DMS53 treated with DMSO at 0.1 percent for 48 hours (cell line): Measurements from ENCODE around the gene KPNA3.

ENCODE experiments used
- DNase-seq: peaks from one replicate; lab custom pipeline; 2025; ENCODE audit not compliant: unreplicated experiment; lab: John Stamatoyannopoulos, UW

KPNA3 gene

DNA sequence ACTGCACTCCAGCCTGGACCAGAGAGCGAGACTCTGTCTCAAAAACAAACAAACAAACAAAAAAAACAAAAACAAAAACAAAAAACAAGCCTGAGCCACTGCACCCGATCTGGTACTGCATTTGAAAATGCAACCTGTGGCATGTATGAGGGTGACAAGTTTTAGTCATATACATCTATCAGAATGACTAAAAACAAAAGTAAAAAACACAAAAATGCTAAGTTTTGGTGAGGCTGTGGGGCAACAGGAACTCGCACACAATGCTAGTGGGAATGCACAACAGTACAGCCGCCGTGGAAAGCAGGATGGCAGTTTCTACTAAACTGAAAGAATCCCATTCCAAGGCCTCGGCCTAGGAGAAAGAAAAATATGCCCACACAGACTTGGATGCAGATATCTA is 109.0 kb downstream of the KPNA3 start:
- no peak for DNase-seq

DNA sequence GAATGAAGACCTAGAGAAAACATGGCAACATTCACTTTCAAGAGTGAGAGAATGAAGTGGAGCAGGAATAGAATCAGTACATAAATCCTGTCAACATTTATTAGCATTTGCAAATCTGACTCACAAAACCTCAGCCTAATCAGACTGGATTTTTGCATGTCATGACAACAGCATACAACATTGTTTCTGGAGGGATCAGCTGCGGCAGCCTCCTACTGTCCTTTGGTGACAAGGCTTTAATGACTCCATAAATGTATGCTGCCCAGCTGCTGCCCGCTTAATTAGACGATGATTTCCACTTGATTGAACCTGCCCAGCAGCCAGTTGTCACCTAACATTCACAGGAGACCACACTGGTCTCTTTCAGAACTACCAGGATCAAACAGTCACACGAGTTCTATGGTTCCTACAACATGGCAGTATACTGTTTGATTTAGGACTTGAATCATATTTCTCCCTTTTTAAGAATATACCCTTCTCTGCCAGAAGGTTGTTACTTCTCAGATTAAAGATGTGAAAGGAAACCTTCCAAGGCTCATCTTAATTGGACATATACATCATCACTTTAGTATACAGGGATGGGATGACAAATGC is 110.5 kb downstream of the KPNA3 start:
- no peak for DNase-seq

DNA sequence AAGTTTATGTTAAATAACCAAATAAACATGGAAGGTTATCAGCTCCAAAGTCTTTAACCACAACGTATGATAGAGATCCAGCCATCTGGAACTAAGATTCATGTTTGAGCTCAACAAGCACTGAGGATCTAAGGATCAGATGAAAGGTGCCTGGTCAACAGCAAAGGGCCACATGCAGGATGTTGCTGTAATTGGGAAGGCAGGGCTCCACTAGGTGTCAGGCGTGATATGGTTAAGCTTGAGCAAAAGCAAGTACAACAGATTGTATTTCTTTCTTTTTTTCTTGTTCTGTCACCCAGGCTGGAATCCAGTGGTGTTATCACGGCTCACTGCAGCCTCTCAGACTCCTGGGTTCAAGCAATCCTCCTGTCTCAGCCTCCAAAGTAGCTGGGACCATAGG is 113.2 kb downstream of the KPNA3 start:
- DNase-seq, result no peak

DNA sequence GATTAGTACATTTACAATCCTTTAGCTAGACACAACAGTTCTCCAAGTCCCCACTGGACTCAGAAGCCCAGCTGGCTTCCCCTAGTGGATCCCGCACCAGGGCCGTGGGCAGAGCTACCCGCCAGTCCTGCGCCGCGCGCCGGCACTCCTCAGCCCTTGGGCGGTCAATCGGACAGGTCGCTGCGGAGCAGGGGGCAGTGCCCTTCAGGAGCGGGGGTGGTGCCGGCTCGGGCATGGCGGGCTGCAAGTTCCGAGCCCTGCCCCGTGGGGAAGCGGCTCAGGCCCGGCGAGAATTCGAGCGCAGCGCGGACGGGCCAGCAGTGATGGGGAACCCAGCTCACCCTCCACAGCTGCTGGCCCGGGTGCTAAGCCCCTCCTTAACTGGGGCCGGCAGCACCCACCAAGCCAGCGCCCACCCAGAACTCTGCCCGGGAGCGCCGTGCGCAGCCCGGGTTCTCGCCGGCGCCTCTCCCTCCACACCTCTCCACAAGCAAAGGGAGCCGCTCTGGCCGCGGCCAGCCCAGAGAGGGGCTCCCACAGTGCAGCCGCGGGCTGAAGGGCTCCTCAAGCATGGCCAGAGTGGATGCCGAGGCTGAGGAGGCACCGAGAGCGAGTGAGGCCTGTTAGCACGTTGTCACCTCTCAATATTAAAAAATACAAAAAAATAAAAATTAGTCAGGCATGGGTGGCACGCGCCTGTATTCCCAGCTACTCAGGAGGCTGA is 114.1 kb downstream of the KPNA3 start:
- no peak for DNase-seq

DNA sequence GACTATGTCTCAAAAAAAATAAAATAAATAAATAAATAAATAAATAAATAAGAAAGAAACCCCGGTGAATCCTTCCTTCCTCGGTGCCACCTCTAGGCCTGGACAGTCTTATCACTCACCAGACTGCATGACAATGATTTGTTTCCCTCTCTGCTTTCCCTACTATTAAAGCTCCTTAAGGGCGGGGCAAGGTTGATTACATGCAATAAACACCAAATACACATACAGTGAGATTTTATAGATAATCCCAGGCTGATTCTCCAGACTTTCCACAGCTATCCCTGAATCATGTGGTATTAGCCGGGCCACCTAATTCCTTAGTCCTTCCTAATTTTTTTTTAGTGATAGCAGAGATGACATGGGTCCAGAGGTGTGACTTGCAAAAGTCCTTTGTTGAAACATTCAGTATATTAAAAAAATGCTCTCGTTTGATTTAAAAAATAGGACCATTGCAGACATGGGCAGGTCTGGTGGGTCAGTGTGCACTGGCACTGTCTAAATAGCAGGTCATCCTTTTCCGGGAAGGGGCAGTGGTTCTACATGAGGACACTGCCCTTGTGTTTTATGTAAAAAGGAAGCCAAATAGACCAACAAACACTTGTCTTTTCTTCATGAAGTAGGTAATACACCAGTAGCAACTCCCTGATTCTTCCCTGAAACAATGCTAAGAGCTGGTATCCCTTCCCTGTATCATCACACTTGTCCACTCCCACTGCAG is 115.7 kb downstream of the KPNA3 start:
- DNase-seq, result no peak

DNA sequence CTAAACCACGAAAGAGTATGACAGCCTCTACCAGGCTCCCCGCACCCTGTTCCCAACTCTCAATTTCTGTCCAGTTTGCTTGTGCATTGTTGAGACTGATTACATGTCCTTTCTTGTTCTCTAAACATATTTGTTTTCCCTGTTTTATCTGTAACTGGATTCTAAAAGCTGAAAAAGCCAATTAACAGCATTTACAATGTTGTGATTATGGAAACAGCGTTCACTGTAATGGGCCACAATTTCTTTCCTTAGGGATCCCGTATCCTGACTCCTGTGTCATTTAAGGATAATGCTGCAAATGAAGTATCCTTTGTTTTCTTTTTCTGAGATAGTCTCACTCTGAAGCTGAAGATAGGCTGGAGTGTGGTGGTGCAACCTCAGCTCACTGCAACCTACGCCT is 121.7 kb downstream of the KPNA3 start:
- no peak for DNase-seq

DNA sequence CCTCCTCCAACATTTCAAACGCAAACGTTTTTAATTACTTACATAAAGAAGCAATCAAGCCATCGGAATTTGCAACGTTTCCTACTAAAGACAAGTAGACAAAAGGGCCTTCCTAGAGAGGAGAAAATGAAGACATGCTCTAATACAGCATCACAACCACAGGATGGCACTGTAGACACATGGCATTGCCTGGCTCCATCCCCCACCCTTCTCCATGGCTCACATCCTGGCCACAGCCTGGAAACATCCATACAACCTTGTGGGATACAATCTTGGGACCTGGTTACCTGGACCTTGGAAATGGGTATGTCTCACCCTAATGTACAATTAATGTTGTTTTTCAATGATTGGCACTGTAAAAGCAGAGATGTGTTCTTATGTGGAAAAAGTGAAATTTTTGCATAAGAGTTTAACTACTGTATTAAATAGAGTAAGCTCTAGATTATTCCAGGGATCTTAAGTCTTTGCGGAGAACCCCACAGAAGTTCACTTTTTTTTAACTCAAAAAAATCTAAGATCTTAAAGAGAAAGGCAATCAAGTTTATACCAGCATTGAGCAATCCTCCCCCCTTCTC is 122.7 kb downstream of the KPNA3 start:
- DNase-seq, result peak; percentile 64

DNA sequence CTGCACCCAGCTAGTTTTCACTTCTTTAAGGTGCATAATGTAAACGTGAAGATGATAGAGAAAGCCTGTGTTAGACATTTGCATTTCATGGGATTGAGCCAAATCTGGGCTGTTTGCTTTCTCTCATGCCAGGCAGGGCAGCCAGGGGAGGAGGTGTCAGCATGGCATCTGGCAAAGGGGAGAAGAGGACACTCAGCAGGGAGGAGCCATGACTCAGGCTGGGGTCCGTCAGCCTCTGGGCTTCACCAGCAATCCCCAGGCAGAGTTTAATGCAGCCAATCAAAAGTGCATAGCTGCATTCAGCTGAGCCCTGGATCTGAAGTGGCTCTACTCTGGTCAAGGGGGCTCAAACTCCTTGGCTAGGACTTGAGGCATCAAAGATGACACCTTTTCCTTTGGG is 124.7 kb downstream of the KPNA3 start:
- DNase-seq, result no peak

DNA sequence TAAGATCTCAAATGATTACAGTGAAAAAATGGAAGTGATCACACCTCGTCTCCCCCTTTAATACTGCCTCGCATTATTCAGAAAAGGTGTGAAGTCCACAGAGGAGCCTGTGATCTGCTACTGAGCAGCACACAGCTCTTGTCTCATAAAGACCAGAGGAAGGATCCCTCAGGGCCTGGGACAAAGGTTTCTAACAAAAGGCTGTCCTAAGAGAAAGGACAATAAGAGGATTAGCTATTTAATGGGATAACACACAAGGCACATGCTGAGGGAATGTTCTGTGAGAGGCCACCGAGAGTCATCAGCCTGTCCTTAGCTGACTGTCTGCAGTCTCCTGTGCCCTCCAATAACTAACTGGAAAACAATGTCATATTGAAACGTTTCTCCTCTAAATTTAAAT is 127.9 kb downstream of the KPNA3 start:
- no peak for DNase-seq

DNA sequence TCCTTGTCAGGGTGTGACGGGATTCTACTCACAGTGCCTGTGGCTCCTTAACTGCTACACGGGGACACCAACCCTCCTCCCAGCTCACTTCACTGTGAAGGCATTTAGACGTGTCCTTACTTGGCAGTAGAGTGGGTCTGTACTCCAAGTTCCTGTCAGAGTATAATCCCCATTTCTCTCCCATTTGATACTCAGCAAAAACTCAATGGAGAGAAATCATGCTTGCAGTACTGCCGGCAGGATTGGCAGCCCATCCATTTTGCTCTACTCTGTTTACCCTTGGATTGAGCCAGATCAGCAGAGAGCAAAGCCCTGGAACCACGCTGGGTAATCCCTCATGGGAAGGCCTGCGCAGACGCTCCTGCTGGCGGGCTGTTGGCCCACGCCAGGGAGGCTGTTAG is 135.2 kb downstream of the KPNA3 start:
- DNase-seq, result no peak

DNA sequence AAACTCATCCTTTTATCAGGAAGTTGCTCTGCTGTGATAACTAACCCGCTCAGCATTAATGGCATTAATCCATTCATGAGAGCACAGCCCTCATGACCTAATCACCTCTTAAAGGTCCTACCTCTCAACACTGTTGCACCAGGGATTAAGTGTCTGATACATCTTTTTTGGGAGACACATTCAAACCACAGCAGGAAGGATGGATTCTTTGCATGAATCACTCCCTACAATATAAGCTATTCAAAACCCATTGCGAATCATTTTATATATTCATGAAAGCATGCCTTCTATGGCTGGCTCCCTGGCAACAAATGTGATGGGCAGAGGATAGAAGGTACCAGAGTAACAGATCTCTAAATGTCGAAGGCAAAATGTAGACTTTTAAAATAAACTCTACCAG is 136.6 kb downstream of the KPNA3 start:
- no peak for DNase-seq

DNA sequence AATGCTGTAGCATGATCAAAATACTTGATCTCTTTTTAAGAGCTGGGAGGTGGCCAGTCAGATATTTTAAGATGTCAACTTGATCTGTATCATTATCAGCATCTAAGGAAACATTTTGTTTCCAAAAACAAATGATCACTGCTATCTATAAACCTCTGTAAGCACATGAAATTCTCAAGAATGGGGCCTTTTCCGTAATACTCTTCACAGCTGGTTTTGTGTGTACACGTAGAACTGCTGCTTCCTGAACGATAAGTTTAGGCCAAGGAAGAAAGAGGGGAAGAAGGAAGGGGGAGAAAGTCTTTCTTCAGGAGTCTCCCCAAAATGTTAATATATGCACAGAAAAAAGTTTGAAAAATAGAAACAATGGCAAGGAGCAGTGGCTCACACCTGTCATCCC is 138.5 kb downstream of the KPNA3 start:
- DNase-seq, result no peak

DNA sequence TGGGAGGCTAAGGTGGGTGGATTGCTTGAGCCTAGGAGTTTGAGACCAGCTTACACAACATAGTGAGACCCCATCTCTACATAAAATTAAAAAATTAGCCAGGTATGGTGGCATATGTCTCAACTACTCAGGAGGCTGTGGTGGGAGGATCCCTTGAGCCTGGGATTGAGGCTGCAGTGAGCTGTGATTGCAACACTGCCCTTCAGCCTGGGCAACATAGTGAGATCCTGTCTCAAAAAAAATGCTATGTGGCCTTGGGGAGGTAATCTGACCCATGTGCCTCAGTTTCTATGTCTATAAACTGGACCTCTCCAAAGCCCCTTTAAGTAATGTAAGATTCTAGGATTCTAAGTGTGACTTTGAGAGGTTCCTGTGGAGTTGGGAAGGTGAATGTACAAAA is 139.0 kb downstream of the KPNA3 start:
- DNase-seq, result no peak

DNA sequence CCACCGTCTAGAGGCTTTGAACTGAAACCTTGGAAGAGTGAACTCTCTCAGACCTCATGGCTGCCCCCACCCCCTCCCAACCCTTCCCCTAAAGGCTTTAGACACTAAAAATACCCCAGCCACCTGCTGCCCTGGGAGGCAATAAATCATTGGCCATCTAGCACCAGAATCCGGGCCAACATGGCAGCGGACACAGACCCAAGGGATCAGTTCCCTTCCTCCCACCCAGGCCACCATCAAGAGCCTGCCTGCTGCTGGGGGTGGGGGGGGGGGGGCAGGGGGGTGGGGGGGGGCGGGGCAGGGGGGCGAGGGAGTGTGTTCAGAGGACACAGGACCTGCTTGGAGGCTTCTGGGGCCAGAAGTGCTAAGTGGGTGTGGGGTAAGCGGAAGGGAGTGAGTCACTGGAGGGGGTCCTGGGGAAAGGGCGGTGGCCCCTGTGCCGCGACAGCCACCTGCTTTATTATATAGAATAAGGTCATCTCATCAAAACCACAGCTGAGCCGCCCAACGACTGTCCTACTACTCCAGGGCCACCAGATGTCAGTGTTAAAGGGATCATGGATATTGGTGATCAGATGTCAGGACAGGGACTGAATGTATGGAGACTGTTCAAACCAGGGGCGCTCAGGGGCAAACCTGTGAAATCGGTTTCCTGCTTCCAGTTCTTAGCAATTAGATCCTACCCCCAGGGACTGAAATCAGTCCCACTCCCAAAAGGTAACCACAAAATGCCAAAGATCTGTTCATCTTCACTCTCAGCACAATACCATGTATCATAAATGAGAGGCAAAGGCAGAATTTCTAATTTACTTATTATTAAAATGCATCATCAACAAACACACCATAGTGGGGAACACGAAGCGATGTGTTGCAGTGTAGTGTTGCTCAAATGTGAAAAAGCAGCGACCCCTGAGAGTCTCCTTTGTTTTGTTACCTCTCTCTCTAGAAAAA is 139.9 kb downstream of the KPNA3 start:
- DNase-seq, result peak; percentile 25

DNA sequence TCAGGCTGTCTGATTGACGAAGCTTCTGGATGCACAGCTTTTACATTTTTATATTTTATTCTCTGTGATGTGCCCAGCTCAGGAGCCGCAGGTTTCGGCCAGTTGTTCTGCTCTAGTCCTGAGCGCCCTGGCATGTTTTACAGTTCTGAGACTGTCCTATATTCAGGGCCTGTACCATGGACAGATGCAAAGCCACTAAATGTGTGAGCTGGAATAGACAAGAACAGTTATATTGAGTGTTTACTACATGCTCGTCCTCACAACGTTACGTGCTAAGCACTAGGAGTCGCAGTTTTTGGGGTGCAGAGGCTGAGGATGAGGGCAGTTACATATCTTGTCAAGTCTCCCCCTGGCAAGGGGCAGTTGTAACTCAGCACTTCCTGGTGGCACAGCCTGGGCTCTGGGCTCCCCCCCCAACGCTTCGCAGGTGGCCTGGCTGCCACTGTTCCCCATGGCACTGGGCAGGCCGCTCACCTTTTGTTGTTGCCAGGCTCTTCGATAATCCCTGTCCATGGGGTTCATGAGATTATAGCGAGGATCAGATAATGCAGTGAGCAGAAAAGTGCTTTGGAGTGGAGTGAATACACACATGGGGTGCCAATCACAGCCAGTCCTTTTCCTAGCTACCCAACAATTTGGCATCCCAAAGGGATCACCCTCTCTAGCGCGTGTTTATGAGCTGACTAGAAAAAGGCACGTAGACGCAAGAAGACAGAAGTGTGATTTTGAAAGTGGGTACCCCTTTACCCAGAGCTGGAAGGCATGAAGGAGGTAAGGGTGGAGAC is 140.7 kb downstream of the KPNA3 start:
- no peak for DNase-seq

DNA sequence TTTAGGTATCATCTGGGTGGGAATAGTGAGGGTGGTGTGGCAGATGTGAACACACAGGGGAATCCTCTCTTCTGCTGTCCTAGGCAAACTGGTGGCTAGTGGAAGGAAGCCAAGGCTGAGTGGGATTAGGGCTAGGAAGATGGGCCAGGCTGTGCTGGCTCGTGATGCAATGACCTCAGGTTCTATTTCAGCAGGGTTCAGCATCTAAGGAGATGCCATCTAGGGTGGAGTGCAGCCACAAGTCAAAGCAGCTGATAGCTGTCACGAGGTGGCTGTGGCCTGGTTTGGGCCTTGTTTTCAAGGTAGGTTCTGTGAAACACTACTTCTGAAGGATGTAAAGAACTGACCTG is 142.5 kb downstream of the KPNA3 start:
- DNase-seq, result no peak
